Spleen (tissue), 11 donors: Measurements from ENCODE around the gene PAX5. TPM values are rescaled to one million over a fixed set of nuclear protein-coding genes. Genes with fewer than 3 reads are reported as not detected.

Experiments used
- DNase-seq: peaks from one replicate; pipeline ENCODE4 v3.0.0-alpha.2; 2020
- H3K27ac ChIP-seq, 8 donors: fragments of 200-600 bp; sonication (generic) in 7 of 8; 1 replicate in 4 of 8; 2 replicates in 4 of 8; pipeline versions ENCODE4 v1.5.0 to v1.8.0; 2016 to 2021; ENCODE audit warnings: inconsistent platforms in 4 of 8, mild to moderate bottlenecking in 4 of 8, moderate library complexity in 1 of 8
- H3K27me3 ChIP-seq, 7 donors: fragments of 200-600 bp; sonication (generic) in 6 of 7; replicated peaks in 1 of 7; 1 replicate in 4 of 7; 2 replicates in 3 of 7; pipeline versions ENCODE4 v1.5.0 to v1.8.0; 2016 to 2021; ENCODE audit warnings: inconsistent platforms in 3 of 7, mild to moderate bottlenecking in 1 of 7
- H3K36me3 ChIP-seq, 6 donors: fragments of 200-600 bp; sonication (generic) in 5 of 6; 1 replicate in 4 of 6; 2 replicates in 2 of 6; pipeline versions ENCODE4 v1.5.0 to v1.8.0; 2016 to 2021; ENCODE audit warnings: inconsistent platforms in 2 of 6
- H3K4me1 ChIP-seq, 6 donors: fragments of 200-600 bp; sonication (generic) in 5 of 6; 1 replicate in 3 of 6; 2 replicates in 3 of 6; pipeline versions ENCODE4 v1.5.0 to v1.8.0; 2016 to 2021; ENCODE audit warnings: inconsistent platforms in 3 of 6
- H3K4me3 ChIP-seq, 8 donors: fragments of 200-600 bp; sonication (generic) in 7 of 8; 1 replicate in 4 of 8; 2 replicates in 4 of 8; pipeline versions ENCODE4 v1.5.0 to v1.8.0; 2016 to 2021; ENCODE audit warnings: inconsistent platforms in 4 of 8, mild to moderate bottlenecking in 4 of 8, moderate library complexity in 2 of 8
- H3K9me3 ChIP-seq, 8 donors: fragments of 200-600 bp; sonication (generic) in 7 of 8; 1 replicate in 4 of 8; 2 replicates in 4 of 8; pipeline versions ENCODE4 v1.5.0 to v1.8.0; 2016 to 2021; ENCODE audit warnings: inconsistent platforms in 4 of 8
- CTCF ChIP-seq, 11 experiments: fragments of 200-600 bp in 7 of 11; fragments of 450-650 bp in 4 of 11; sonication (generic) in 4 of 11; IDR thresholded peaks in 8 of 11; conservative IDR thresholded peaks in 3 of 11; 1 replicate in 7 of 11; 2 replicates in 4 of 11; pipeline versions ENCODE4 v1.4.0 to v1.8.0; 2016 to 2021; ENCODE audit warnings: antibody characterized with exemption in 11 of 11, inconsistent platforms in 4 of 11, mild to moderate bottlenecking in 1 of 11
- POLR2A ChIP-seq, 3 donors: fragments of 450-650 bp; IDR thresholded peaks; one replicate each; pipeline ENCODE4 v1.5.1; 2017; ENCODE audit warnings: antibody characterized with exemption in 3 of 3, mild to moderate bottlenecking in 1 of 3
- POLR2AphosphoS5 ChIP-seq, 3 donors: sonication (generic); formaldehyde crosslinking; IDR thresholded peaks; one replicate each; pipeline ENCODE4 v1.5.1; 2017; ENCODE audit warnings: antibody characterized with exemption in 3 of 3
- WGBS, 5 donors: extraction: QIAGEN DNeasy Blood & Tissue Kit in 3 of 5; methylation state at CpG; one replicate each; pipeline versions ENCODE4 v1.1.5 to v1.1.7; 2013 to 2018; 5-methylcytosine and 5-hydroxymethylcytosine counted together
- intact Hi-C: fragments of 100-400 bp; cut with DNase I; formaldehyde crosslinking; loops from one replicate; pipeline ENCODE4 v1.15.0; 2023; ENCODE audit warnings: low total_unique reads
- polyA plus RNA-seq, 3 donors: library from polyadenylated mRNA; stranded (reverse); fragments of 200-250 nt; gene quantifications; one replicate each; pipeline ENCODE4 v1.2.1, GENCODE V29; 2013
- total RNA-seq, 7 donors: library from RNA; depleted of rRNA in 3 of 7; stranded (reverse); fragments of >200 nt in 3 of 7; fragmentation: NEBNext Ultra II Directional in 4 of 7; extraction: Animal tissue kit (Norgen Biotek cat#: 25700) in 4 of 7; gene quantifications; one replicate each; pipeline versions ENCODE4 v1.1.0 to v1.2.1, GENCODE V29; 2016 to 2021
- donor health status: healthy with polysubstance abuse.
- donor health status: DM: no; HTN: no; CAD: no; lungs with moderate emphysema.
- donor health status: DM: no; HTN: no; CAD: no.
- donor health status: Bipolar disorder and iron deficiency.
- donor health status: healthy.
- donor health status: DM: no; HTN: no; CAD: no.
- donor health status: DM: yes; HTN: yes; CAD: no.

PAX5 gene
- total and polyA plus RNA-seq, 10 donors = 15.9 to 120 (median 53.0) TPM

DNA sequence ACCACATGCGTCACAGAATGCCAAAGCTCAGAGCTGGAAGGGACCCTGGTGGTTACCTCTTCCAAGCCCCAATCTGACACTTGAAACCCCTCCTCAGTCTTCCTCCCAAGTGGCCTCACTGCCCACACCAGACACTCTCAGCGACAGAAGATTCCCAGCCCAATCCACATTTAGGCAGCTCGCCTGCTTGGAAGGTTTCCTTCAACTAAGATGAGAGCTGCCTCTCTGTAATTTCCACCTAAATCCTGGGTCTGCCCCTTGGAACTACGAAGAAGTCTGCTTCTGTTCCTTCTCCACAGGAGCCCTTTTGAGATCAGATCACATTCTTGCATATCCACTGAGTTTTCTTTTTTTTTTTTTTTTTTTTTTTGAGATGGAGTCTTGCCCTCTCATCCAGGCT lies 83.7 kb downstream of the PAX5 start:
- WGBS, 5 donors = 72 to 82% (median 74%) methylated on average over 4 of the region's 4 CpGs
- Histone ChIP-seq H3K36me3 (peaks cover 0 to 10% (median 0%) of the 10 kb centered on the region in 6 donors), H3K27me3 (peaks cover 0 to 21% (median 0%) of the 10 kb centered on the region in 7 donors), H3K9me3 (no peaks in the 10 kb centered on the region), H3K27ac (peak overlapping the region in 3 of 8 donors; percentile 36 to 50 (median 50)), H3K4me3 (no peak overlapping the region), H3K4me1 (peaks cover 0 to 37% (median 6%) of the 10 kb centered on the region in 6 donors)
- no peak for DNase-seq
- intact Hi-C loops = no loop called here
- TF ChIP-seq POLR2A (IDR thresholded peaks at IDR 0.05) (no peak), CTCF (IDR thresholded peaks at IDR 0.05 in 8 of 11, conservative IDR thresholded peaks at IDR 0.05 in 3 of 11) (no peak), POLR2AphosphoS5 (IDR thresholded peaks at IDR 0.05) (no peak)

- Histone ChIP-seq H3K9me3 (no peaks in the 10 kb centered on the region), H3K4me1 (peaks cover 0 to 37% (median 6%) of the 10 kb centered on the region in 6 donors), H3K4me3 (no peak overlapping the region), H3K36me3 (peaks cover 0 to 12% (median 0%) of the 10 kb centered on the region in 6 donors), H3K27me3 (peaks cover 0 to 13% (median 0%) of the 10 kb centered on the region in 7 donors), H3K27ac (peak overlapping the region in 4 of 8 donors; percentile 37 to 50 (median 45))
- WGBS, 5 donors = 56 to 74% (median 67%) methylated on average over 6 of the region's 6 CpGs
- no peak for DNase-seq
- TF ChIP-seq POLR2A (IDR thresholded peaks at IDR 0.05) (no peak), POLR2AphosphoS5 (IDR thresholded peaks at IDR 0.05) (peak in 1 of 3 donors; percentile 47), CTCF (IDR thresholded peaks at IDR 0.05 in 8 of 11, conservative IDR thresholded peaks at IDR 0.05 in 3 of 11) (no peak)
- intact Hi-C loops = no loop called here
Measured at GRCh38 chr9:36949466-36949865, 84.6 kb downstream of the PAX5 start.

DNA sequence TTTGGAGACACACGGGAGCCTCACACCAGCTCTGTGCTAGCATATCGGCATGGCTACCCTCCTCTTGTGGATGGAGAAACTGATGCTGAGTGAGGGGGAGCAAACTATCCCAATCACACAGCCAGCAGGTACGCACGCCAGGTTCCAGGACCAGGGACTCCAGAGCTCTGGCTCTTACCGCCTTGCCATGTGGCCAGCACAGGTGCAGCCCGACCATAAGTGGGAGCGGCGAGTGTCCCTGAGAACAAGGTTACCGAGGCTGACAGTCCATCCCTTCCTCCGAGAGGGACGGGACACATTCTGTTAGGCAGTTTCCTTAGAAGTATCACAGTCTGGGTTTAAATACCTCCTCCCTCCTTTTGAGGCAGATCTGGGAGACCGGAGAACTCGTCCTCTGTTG lies 86.0 kb downstream of the PAX5 start:
- TF ChIP-seq POLR2A (IDR thresholded peaks at IDR 0.05) (no peak), CTCF (IDR thresholded peaks at IDR 0.05 in 8 of 11, conservative IDR thresholded peaks at IDR 0.05 in 3 of 11) (no peak), POLR2AphosphoS5 (IDR thresholded peaks at IDR 0.05) (no peak)
- Histone ChIP-seq H3K4me3 (no peak overlapping the region), H3K36me3 (peaks cover 0 to 13% (median 0%) of the 10 kb centered on the region in 6 donors), H3K27me3 (peaks cover 0 to 13% (median 0%) of the 10 kb centered on the region in 7 donors), H3K27ac (peak overlapping the region in 1 of 8 donors; percentile 50), H3K9me3 (no peaks in the 10 kb centered on the region), H3K4me1 (peaks cover 0 to 37% (median 6%) of the 10 kb centered on the region in 6 donors)
- intact Hi-C loops = no loop called here
- 66 to 84% (median 78%) methylated on average over 7 to 13 of the region's 13 CpGs for WGBS, 5 donors
- DNase-seq = no peak

- no peaks in the 10 kb centered on the region for H3K9me3 ChIP-seq
- peaks cover 0 to 37% (median 6%) of the 10 kb centered on the region in 6 donors for H3K4me1 ChIP-seq
- H3K4me3 ChIP-seq = no peak overlapping the region
- TF ChIP-seq POLR2AphosphoS5 (IDR thresholded peaks at IDR 0.05) = no peak
- TF ChIP-seq CTCF (IDR thresholded peaks at IDR 0.05 in 8 of 11, conservative IDR thresholded peaks at IDR 0.05 in 3 of 11) = no peak
- TF ChIP-seq POLR2A (IDR thresholded peaks at IDR 0.05) = no peak
- H3K27ac ChIP-seq = no peak overlapping the region
- H3K27me3 ChIP-seq = peaks cover 0 to 13% (median 0%) of the 10 kb centered on the region in 7 donors
- no peak for DNase-seq
- intact Hi-C loops = no loop called here
- peaks cover 0 to 22% (median 0%) of the 10 kb centered on the region in 6 donors for H3K36me3 ChIP-seq
- 62 to 78% (median 76%) methylated on average over 5 of the region's 5 CpGs for WGBS, 5 donors
Measured at GRCh38 chr9:36946653-36947052, 87.4 kb downstream of the PAX5 start.
